Activated CD4-positive, alpha-beta T cell treated with anti-CD3 and anti-CD28 coated beads, Interleukin-2, Interleukin-4, amounts not matched to agents 100 ng/mL and 50 ng/mL, durations not matched to agents 16 hours and 8 hours (primary cell): ENCODE results near the gene ATE1.
"Not testable (repeated sequence)": the region's sequence is repeated elsewhere in the genome, so short reads cannot be mapped to it uniquely, and the experiment has no call there.

ENCODE experiments used
- DNase-seq: peaks from one replicate; pipeline ENCODE4 v3.0.0-alpha.2; 2020; ENCODE audit warnings: low spot score

Gene ATE1

GRCh38 chr10:121830101-121830500, 97.7 kb downstream of the ATE1 start:
- no peak for DNase-seq

GRCh38 chr10:121828045-121828444, 99.8 kb downstream of the ATE1 start:
- DNase-seq: peak; percentile 63

- DNase-seq: not testable (repeated sequence)
These were observed 101.1 kb downstream of the ATE1 start for GRCh38 chr10:121826773-121827172.

GRCh38 chr10:121823993-121824463, 103.8 kb downstream of the ATE1 start:
- DNase-seq: peak; percentile 49

- no peak for DNase-seq
These were observed 105.1 kb downstream of the ATE1 start for GRCh38 chr10:121822724-121823123.

- no peak for DNase-seq
These were observed 105.7 kb downstream of the ATE1 start for GRCh38 chr10:121822180-121822579.

- no peak for DNase-seq
These were observed 108.8 kb downstream of the ATE1 start for GRCh38 chr10:121819049-121819448.

- no peak for DNase-seq
These were observed 109.2 kb downstream of the ATE1 start for GRCh38 chr10:121818599-121818998.

- DNase-seq: no peak
These were observed 111.6 kb downstream of the ATE1 start for GRCh38 chr10:121816197-121816596.

GRCh38 chr10:121813857-121814256, 114.0 kb downstream of the ATE1 start:
- DNase-seq: no peak

GRCh38 chr10:121813211-121813815, 114.5 kb downstream of the ATE1 start:
- no peak for DNase-seq

GRCh38 chr10:121812031-121812430, 115.8 kb downstream of the ATE1 start:
- DNase-seq: no peak

GRCh38 chr10:121811386-121811785, 116.4 kb downstream of the ATE1 start:
- DNase-seq: no peak

- no peak for DNase-seq
These were observed 119.0 kb downstream of the ATE1 start for GRCh38 chr10:121808835-121809234.

GRCh38 chr10:121804460-121804859, 123.4 kb downstream of the ATE1 start:
- DNase-seq: no peak

- DNase-seq: no peak
These were observed 124.2 kb downstream of the ATE1 start for GRCh38 chr10:121803611-121804010.

- DNase-seq: no peak
These were observed 127.0 kb downstream of the ATE1 start for GRCh38 chr10:121800831-121801230.

GRCh38 chr10:121800146-121800545, 127.7 kb downstream of the ATE1 start:
- no peak for DNase-seq

- no peak for DNase-seq
These were observed 130.3 kb downstream of the ATE1 start for GRCh38 chr10:121797490-121797889.

GRCh38 chr10:121796342-121796741, 131.5 kb downstream of the ATE1 start:
- DNase-seq: no peak

- DNase-seq: no peak
These were observed 135.6 kb downstream of the ATE1 start for GRCh38 chr10:121792198-121792597.

GRCh38 chr10:121791761-121792160, 136.1 kb downstream of the ATE1 start:
- DNase-seq: no peak

- DNase-seq: no peak
These were observed 139.1 kb downstream of the ATE1 start for GRCh38 chr10:121788717-121789116.

- no peak for DNase-seq
These were observed 139.7 kb downstream of the ATE1 start for GRCh38 chr10:121788115-121788514.
